Measurements from ENCODE around the gene VTA1. TPM values are rescaled to one million over a fixed set of nuclear protein-coding genes. Genes with fewer than 3 reads are reported as not detected.
"Not testable (repeated sequence)": the region's sequence is repeated elsewhere in the genome, so short reads cannot be mapped to it uniquely, and the experiment has no call there.

VTA1 gene
- polyA plus RNA-seq (ENCODE audit: insufficient read length in 4 of 4) = 10 to 100 TPM; 74.6 to 90.1 (median 84.2) TPM

GRCh38 chr6:142146828-142147662, at the start of gene VTA1, which contains the start of gene NMBR:
VTA1 (plus strand) TSS chr6:142147263; CDS start chr6:142147288, 25 bp downstream.
NMBR (minus strand) TSS chr6:142147122; CDS start chr6:142088658, 58,464 bp downstream.
- peak; percentile 92 to 99 (median 98) for DNase-seq (ENCODE audit: low read depth in 4 of 4, low spot score in 3 of 4)

GRCh38 chr6:142104820-142105219, 42.2 kb upstream of the VTA1 start:
- not testable (repeated sequence) for DNase-seq (ENCODE audit: low read depth in 4 of 4, low spot score in 3 of 4)

- DNase-seq (ENCODE audit: low read depth in 4 of 4, low spot score in 3 of 4) = not testable (repeated sequence)
These were observed 36.2 kb upstream of the VTA1 start for GRCh38 chr6:142110820-142111219.

GRCh38 chr6:142112451-142113061, 34.5 kb upstream of the VTA1 start:
- peak; percentile 30 to 55 (median 48) for DNase-seq (ENCODE audit: low read depth in 4 of 4, low spot score in 3 of 4)

- DNase-seq (ENCODE audit: low read depth in 4 of 4, low spot score in 3 of 4) = no peak
These were observed 29.7 kb upstream of the VTA1 start for GRCh38 chr6:142117366-142117765.

GRCh38 chr6:142118328-142118727, 28.7 kb upstream of the VTA1 start:
- DNase-seq (ENCODE audit: low read depth in 4 of 4, low spot score in 3 of 4) = no peak

- no peak for DNase-seq (ENCODE audit: low read depth in 4 of 4, low spot score in 3 of 4)
These were observed 28.1 kb upstream of the VTA1 start for GRCh38 chr6:142118925-142119324.

GRCh38 chr6:142121342-142121741, 25.7 kb upstream of the VTA1 start:
- DNase-seq (ENCODE audit: low read depth in 4 of 4, low spot score in 3 of 4) = no peak

GRCh38 chr6:142130814-142131213, 16.2 kb upstream of the VTA1 start:
- no peak for DNase-seq (ENCODE audit: low read depth in 4 of 4, low spot score in 3 of 4)

GRCh38 chr6:142132625-142133024, 14.4 kb upstream of the VTA1 start, which contains the start of gene GJE1:
GJE1 (plus strand) TSS chr6:142132925; CDS start chr6:142133159, 234 bp downstream.
- no peak for DNase-seq (ENCODE audit: low read depth in 4 of 4, low spot score in 3 of 4)

GRCh38 chr6:142138876-142139275, 8.2 kb upstream of the VTA1 start:
- DNase-seq (ENCODE audit: low read depth in 4 of 4, low spot score in 3 of 4) = no peak

- not testable (repeated sequence) for DNase-seq (ENCODE audit: low read depth in 4 of 4, low spot score in 3 of 4)
These were observed 5.5 kb upstream of the VTA1 start for GRCh38 chr6:142141531-142141930.

- no peak for DNase-seq (ENCODE audit: low read depth in 4 of 4, low spot score in 3 of 4)
These were observed 5.7 kb downstream of the VTA1 start for GRCh38 chr6:142152746-142153145.

GRCh38 chr6:142153196-142153595, 6.1 kb downstream of the VTA1 start:
- DNase-seq (ENCODE audit: low read depth in 4 of 4, low spot score in 3 of 4) = no peak

GRCh38 chr6:142154336-142154735, 7.3 kb downstream of the VTA1 start:
- no peak for DNase-seq (ENCODE audit: low read depth in 4 of 4, low spot score in 3 of 4)

GRCh38 chr6:142155091-142155490, 8.0 kb downstream of the VTA1 start:
- no peak for DNase-seq (ENCODE audit: low read depth in 4 of 4, low spot score in 3 of 4)

- DNase-seq (ENCODE audit: low read depth in 4 of 4, low spot score in 3 of 4) = no peak
These were observed 9.1 kb downstream of the VTA1 start for GRCh38 chr6:142155895-142156757.

GRCh38 chr6:142156758-142157068, 9.7 kb downstream of the VTA1 start:
- not testable (repeated sequence) for DNase-seq (ENCODE audit: low read depth in 4 of 4, low spot score in 3 of 4)

- DNase-seq (ENCODE audit: low read depth in 4 of 4, low spot score in 3 of 4) = no peak
These were observed 15.7 kb downstream of the VTA1 start for GRCh38 chr6:142162780-142163179.

GRCh38 chr6:142165227-142165626, 18.2 kb downstream of the VTA1 start:
- DNase-seq (ENCODE audit: low read depth in 4 of 4, low spot score in 3 of 4) = no peak

GRCh38 chr6:142167071-142167470, 20.0 kb downstream of the VTA1 start:
- no peak for DNase-seq (ENCODE audit: low read depth in 4 of 4, low spot score in 3 of 4)

Data from right renal pelvis (tissue), 4 donors.